GM19438 (cell line): ENCODE results near the gene HSD17B11.
"Not testable (repeated sequence)": the region's sequence is repeated elsewhere in the genome, so short reads cannot be mapped to it uniquely, and the experiment has no call there.

Source experiments
- ATAC-seq: cut with Tn5 transposase; IDR thresholded peaks from one replicate; pipeline ENCODE4 v1.9.1; 2021; ENCODE audit warnings: low read depth; ENCODE audit not compliant: unreplicated experiment

The HSD17B11 gene

DNA sequence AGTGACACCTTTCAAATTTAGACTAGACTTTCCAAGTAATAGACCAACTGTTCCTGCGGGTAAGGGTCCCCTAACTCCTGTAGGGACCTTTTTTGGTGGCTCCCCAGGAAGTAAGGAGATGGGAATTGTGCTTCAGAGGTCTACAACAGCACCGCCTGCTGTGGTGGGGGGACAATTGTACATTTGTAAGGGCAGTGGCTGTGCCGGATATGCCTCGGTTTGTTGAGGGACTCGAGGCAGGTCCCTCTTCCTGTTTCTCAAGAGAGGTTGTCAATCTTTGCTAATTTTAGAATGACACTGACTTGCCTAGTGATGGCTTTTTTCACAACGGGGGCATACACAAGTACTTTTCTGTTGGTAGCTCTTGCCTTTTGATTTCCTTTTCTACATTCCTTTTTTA lies 15.5 kb upstream of the HSD17B11 start:
- ATAC-seq: no peak

DNA sequence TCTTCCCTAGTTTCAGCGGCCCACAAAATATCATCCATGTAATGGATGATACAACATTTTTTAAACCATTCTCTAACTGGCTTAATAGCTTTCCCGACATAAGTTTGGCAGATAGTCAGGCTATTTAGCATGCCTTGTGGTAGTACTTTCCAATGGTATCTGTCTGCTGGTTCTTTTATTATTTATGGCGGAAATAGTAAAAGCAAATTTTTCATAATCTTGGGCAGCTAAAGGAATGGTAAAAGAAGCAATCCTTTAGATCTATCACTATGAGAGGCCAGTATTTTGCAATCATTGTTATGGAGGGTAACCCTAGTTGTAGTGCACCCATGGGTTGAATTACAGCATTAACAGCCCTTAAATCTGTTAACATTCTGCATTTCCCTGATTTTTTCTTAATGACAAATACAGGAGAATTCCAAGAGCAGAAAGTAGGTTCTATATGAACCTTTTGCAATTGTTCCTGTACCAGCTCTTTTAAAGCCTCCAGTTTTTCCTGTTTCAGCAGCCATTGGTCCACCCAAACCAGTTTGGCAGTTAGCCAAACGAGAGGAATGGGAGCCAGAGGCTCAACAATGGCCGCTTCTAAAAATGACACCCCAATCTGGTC lies 14.3 kb upstream of the HSD17B11 start:
- no peak for ATAC-seq

DNA sequence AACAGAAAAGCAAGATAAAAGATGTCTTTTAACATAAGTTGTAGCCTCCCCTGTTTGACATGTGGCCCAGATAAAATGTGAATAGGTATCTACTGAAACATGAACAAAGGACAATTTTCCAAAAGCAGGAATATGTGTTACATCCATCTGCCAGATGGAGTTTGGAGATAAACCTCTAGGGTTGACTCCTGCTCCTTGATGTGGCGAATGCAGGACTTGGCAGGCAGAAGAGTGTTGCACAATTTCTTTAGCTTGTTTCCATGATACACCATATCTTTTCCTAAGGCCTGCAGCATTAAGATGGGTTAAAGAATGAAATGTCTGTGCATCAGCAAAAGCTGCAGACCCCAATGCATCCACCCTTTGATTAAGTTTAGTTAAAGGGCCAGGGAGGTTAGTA lies 12.7 kb upstream of the HSD17B11 start:
- not testable (repeated sequence) for ATAC-seq

DNA sequence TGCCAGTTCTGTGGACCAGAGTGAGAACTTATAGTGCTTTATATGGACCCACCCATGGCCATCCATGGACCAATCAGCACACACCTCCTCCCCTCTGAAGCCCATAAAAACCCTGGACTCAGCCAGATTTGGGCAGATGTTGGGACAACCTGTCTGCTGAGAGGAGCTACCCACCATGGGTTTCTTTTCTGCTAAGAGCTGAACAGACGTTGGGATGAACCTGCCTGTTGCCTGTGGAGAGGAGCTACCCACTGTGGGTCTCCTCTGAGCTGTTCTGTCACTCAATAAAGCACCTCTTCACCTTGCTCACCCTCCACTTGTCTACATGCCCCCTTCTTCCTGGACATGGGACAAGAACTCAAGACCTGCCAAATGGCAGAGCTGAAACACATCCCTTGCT lies 9.0 kb upstream of the HSD17B11 start:
- ATAC-seq: no peak

DNA sequence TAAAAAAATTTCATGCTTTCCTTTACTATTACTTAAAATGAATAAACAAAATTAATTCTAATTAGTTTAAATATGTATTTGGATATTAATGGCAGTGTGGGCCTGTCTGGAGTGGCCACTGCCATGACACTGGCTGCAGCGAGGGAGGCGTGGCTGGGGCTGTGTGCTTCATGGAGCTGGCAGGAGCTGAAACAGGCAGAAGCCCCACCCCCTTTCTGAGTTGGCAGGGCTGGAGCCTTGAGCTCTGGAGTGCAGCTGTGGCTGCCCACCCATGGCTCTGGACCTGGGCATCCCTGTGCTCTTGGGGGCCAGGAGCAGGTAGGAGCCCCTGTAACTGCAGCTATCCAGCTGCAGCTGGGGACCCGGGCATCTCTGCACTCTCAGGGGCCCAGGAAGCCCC lies 8.2 kb upstream of the HSD17B11 start:
- ATAC-seq: no peak

GRCh38 chr4:87395851-87396250 lies 4.9 kb upstream of the HSD17B11 start:
- ATAC-seq: not testable (repeated sequence)

GRCh38 chr4:87395073-87395472 lies 4.1 kb upstream of the HSD17B11 start:
- not testable (repeated sequence) for ATAC-seq

DNA sequence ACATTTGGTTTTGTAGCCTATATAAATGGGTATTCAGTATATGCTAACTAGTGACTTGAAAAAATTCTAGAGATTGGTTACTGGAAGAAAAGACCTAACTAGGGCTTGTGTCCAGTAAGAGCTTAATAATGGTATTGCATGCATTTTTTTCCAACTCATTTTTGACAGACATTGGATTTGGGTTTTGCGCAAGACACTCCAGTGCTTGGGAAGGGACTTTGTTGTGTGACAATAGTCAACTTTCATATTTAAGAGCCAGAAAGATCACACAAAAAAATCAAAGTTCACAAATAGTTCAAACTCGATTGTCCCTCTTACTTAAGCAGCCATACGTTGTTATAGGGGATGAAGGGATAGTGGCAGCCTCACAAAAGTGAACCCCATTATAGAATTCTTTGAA lies 1.2 kb upstream of the HSD17B11 start:
- ATAC-seq: no peak

DNA sequence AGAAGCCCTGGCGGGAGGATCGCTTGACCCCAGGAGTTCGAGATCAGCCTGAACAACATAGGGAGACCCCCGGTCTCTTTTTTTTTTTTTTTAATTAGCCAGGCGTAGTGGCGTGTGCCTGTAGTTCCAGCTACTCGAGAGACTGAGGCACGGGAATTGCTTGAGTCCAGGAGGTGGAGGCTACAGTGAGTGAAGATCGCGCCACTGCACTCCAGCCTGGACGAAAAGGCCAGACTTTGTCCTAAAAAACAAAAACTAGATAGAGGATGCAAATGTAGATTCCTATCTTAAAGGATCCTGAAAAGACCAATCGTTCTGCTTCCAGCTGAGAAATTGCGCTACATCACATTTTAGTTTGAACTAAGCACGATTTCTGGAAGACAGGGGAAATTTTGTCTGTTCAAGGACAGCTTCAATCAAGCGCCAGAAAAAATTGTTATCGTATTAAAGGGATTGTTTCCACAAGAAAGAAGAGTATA lies 627 bp upstream of the HSD17B11 start:
- peak; percentile 11 for ATAC-seq

DNA sequence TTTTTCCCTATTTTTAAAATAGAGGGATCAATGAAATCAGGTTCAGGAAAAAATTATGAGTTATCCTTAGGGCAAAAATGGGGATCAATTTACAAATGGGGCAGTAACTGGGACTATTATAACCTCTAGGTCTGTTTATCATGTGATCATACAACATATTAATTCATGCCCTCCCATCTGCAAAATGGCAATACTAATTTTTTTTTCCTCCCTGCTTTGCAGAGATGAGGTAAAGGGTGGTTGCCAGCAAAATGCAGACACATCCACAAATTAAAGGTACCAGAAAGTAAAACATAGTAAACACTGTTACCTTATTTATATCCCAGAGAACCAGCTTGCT lies 467 bp downstream of the HSD17B11 start:
- peak; percentile 2 for ATAC-seq

DNA sequence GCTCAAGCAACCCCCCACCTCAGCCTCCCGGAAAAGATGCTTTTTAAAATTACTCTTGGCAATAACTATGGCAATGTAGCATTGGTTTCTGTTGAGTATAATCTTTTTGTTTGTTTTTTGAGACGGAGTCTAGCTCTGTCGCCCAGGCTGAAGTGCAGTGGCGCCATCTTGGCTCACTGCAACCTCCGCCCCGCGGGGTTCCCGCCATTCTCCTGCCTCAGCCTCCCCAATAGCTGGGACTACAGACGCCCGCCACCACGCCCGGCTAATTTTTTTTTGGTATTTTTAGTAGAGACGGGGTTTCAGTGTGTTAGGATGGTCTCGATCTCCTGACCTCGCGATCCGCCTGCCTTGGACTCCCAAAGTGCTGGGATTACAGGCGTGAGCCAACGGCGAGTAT lies 933 bp downstream of the HSD17B11 start:
- not testable (repeated sequence) for ATAC-seq

DNA sequence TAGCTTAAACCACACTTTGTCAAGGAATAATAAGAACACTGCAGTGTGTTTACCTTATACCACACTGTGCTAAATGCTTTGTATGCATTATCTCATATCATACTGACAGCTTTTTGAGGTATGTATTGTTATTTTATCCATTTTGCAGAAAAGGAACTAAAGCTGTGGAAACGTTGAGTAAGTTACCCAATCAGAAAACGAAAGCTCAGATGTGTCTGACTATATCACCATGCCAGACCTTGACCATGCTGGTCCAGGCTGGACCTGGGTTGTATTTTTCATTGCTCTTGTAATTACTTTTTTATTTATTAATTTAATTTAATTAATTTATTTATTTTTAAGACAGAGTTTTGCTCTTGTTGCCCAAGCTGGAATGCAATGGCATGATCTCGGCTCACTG lies 2.1 kb downstream of the HSD17B11 start:
- no peak for ATAC-seq

DNA sequence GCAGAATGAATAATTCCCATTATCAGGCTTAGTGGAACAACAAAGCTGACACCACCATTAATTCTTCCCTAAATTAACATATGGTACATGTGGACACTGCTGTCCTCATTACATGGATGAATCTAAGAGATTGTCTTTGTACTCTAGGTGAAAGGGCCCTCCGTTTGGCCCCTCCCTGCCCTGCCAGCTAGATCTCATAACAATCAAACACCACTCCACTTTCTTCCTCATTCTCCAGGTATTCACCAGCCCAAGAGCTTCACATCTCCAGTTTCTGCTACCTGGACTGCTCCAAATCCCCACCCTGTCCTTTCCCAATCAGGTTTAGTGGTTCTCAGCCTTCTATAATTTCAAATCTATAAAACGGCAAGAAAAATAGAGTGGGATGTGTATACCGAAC lies 3.8 kb downstream of the HSD17B11 start:
- no peak for ATAC-seq

DNA sequence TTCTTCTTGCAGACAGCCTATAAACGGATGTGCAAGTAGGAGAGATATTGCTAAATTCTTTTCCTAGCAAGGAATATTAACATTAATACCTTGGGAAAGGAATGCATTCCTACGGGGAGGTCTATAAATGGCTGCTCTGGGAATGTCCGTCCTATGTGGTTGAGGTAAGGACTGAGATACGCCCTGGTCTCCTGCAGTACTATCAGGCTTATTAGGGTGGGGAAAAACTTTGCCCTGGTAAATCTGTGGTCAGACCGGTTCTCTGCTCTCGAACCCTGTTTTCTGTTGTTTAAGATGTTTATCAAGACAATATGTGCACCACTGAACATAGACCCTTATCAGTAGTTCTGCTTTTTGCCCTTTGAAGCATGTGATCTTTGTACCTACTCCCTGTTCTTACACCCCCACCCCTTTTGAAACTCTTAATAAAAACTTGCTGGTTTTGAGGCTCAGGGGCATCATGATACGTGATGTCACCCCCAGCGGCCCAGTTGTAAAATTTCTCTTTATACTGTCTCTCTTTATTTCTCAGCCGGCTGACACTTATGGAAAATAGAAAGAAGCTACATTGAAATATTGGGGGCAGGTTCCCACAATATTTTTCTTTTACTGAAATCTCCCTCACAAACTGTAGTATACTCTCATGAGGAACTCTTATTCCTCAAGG lies 6.4 kb downstream of the HSD17B11 start:
- not testable (repeated sequence) for ATAC-seq

DNA sequence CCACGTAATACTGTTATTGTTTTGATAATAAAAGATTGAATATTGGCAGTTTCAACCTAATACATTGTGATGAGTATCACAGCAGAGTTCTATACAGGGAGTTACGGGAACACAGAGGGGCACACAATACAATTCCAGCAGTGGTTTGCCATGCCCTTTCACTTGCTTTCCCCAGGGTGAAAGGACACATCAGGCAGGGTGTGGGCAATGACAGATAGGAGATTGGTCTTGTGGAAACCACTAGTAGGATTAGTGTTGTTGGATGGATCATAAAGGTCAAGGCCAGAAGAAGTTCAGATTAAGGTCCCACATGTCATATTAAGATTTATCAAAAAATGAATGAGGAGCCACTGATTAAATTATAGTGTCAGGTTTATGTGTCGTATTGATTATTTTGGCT lies 8.1 kb downstream of the HSD17B11 start:
- ATAC-seq: no peak

- ATAC-seq: no peak
Measured at GRCh38 chr4:87382116-87382515, 8.9 kb downstream of the HSD17B11 start.

- no peak for ATAC-seq
Measured at GRCh38 chr4:87377816-87378215, 13.2 kb downstream of the HSD17B11 start.

GRCh38 chr4:87375719-87376291 lies 15.2 kb downstream of the HSD17B11 start:
- ATAC-seq: no peak

GRCh38 chr4:87370068-87370467 lies 20.9 kb downstream of the HSD17B11 start:
- ATAC-seq: no peak

DNA sequence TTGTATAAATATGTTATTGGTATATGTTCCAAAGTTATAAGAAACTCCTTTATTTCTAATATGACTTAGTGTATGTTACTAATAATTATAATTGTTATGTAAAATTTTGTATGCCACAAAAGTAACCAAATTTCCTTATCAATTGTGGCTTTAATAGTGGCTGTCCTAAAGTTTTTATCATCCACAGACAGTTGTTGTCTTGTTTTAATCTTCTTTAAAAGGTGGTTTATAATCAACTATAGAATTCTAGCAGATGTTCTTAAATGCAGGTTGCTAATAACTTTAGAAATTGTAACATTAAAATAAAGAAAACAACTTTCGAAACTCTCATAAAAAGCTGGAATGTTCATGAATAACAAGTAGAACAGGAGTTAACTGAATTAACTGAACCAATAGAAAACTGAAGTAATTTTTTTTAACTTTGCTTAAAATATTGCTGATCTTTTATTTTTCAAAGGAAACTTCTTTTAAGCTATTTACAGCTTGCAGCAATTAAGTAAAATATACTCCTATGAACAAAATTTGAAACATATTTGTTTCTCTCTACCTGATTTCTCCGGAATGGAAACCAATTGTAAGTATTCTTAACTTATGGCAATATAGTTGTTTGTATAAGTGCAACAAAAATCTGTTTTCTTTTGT lies 24.3 kb downstream of the HSD17B11 start:
- ATAC-seq: no peak

GRCh38 chr4:87365348-87365747 lies 25.6 kb downstream of the HSD17B11 start:
- no peak for ATAC-seq

DNA sequence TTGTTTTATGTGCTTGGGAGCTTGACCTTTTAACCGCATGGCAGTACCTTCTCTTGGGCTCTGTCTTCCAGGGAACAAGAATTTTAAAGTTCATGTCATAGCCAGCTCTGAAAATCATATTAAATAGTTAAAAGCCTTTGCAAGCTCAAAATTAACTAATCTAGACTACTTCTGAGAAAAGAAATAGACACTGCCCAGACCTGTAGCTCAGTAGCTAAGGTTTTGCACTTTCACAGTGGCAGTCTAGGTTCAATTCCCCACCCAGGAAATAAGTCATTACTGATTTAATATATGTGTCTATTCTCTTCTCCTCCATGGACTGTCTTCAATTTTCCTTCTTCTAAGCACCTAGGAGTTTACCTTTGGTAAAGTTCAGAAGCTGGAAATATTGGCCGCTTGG lies 27.4 kb downstream of the HSD17B11 start:
- no peak for ATAC-seq
